MG63 (cell line): ENCODE measurements around the gene PLXNC1. TPM values are rescaled to one million over a fixed set of nuclear protein-coding genes. Genes with fewer than 3 reads are reported as not detected.

Experiments used
- DNase-seq: peaks from one replicate; pipeline ENCODE4 v3.0.0-alpha.2; 2020
- H3K27me3 ChIP-seq: fragments of 250-450 bp; sonication (Bioruptor Pico); 2 replicates; pipeline ENCODE4 v1.5.1; 2020; ENCODE audit warnings: mild to moderate bottlenecking, moderate library complexity
- H3K36me3 ChIP-seq: fragments of 250-450 bp; sonication (Bioruptor Pico); 2 replicates; pipeline ENCODE4 v1.5.1; 2020; ENCODE audit warnings: mild to moderate bottlenecking, moderate library complexity
- H3K4me3 ChIP-seq: fragments of 250-450 bp; sonication (Bioruptor Pico); 2 replicates; pipeline ENCODE4 v1.5.1; 2020; ENCODE audit warnings: mild to moderate bottlenecking, moderate library complexity
- H3K9me3 ChIP-seq: fragments of 250-450 bp; sonication (Bioruptor Pico); 2 replicates; pipeline ENCODE4 v1.5.1; 2020; ENCODE audit warnings: mild to moderate bottlenecking, moderate library complexity
- total RNA-seq: library from RNA; depleted of rRNA; stranded (reverse); fragments of >200 nt; shearing (Covaris generic); gene quantifications from 2 replicates; pipeline ENCODE4 v1.2.3, GENCODE V29; 2014; ENCODE audit warnings: low replicate concordance

PLXNC1 gene
- total RNA-seq, 1 experiment from 2014 or later = 0.16 TPM

DNA sequence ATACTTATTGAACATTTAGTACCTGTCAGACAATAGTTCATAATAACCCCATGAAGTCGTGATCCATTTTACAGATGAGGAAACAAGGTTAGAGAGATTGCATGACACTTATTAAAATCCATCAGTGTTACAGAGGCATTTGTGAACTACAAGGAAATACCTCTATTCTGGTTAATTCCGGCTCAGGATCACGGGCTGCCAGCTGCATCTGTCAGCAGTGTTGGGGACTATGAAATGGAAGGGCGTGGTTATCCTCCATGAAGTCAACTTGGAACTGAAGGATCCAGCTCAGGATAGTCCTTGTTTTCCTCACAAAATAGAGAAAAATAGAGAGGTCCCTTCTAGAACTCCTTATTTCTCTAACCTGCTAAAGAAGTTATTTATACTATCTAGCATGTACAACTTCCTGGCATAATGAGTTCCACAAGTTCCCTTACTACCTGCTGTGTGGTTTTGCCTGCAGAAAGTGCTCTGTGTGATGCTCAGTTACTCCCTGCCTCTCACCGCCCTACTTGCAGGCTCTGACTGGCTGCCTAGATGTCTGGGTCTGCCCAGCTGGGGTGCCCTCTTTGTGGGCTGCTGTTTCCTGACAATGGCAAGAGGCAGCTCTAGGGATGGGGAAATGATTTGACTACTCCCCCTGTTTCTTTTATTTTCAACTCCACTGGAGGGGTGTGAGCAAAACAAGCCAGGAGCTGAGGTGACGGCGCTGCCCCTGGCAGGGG lies 36.8 kb downstream of the PLXNC1 start:
- no peaks in the 10 kb centered on the region for H3K9me3 ChIP-seq
- DNase-seq = no peak

DNA sequence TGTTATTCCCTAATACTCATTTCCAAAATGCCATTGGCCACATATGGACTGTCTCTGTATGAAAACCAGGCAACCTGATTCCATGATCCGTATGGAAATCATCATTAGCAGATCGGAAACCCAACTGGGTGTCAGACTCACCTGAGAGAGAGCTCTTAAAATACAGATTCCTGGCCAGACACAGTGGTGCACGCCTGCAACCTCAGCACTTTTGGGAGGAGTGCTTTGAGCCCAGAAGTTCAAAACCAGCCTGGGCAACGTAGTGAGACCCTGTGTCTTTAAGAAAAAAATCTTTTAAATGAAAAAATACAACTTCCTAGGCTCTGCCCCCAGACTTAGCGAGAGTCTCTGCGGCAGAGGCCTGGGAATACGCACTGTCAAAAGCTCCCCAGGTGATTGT lies 37.4 kb downstream of the PLXNC1 start:
- Histone ChIP-seq H3K4me3 (no peak overlapping the region), H3K27me3 (no peaks in the 10 kb centered on the region), H3K36me3 (no peaks in the 10 kb centered on the region), H3K9me3 (no peaks in the 10 kb centered on the region)
- DNase-seq = no peak

More for the DNA sequence above, 36.8 kb downstream of the PLXNC1 start:
- Histone ChIP-seq H3K4me3 (no peak overlapping the region), H3K27me3 (no peaks in the 10 kb centered on the region), H3K36me3 (no peaks in the 10 kb centered on the region)

DNA sequence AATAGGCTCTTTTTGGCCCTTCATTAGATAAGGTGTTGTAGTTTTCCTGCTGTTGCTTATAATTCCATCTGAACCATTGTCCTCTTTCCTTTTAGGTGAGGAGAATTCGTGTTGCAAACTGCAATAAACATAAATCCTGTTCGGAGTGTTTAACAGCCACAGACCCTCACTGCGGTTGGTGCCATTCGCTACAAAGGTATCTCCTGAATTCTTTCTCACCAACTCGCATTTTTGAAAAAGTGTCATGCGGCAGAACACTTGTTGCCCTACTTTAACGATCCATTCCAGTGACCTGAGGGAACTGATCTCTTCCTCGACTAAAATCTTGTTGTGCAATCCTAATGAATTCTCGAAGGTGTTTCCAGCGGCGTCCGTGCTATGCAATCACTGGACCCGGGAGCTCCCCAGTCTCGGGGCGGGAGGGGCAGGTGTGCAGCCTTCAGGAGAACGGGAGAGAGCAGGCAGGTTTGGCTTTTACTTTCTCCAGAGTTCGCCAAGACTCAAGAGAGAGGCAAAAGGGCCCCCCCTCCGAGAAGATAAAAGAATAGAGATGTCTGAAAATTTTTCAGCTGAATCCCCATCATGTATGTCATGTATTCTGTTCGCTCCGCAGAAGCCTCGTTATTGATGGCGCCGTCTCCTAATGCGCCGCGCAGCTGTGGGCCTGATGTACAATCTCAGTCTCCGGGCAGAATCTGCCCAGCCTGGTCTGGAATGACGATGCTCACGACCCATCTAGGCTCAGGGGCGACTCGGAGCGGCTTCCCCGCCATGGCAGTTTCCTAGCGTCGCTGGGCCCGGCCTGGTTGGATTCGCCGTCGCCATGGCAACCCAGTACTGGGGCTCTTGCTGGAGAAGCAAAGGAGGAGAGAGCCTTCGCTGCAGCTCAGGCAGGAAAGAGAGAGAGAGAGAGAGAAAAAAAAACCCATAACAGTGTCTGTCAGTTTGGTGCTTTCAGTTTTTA lies 38.2 kb downstream of the PLXNC1 start:
- Histone ChIP-seq H3K27me3 (no peaks in the 10 kb centered on the region), H3K9me3 (no peaks in the 10 kb centered on the region), H3K4me3 (no peak overlapping the region), H3K36me3 (no peaks in the 10 kb centered on the region)
- no peak for DNase-seq

DNA sequence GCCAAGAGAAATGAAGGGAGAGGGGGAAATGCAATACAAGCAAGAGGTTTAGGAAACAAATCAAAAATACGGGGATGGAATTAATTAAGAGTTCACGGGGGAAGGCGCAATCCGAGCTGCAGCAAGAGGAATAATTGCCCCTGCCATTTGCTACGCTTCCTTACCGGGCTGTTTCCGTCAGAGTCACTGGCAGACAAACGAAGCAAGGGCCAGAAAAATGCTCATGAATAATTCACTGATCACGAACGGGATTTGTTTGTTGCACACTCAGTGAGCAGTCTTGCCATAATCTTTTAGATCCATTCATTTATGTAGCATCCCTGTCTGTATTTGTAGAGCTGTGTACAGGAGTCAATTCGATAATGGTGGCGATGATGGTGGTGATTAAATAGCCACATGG lies 39.0 kb downstream of the PLXNC1 start:
- Histone ChIP-seq H3K27me3 (no peaks in the 10 kb centered on the region), H3K4me3 (no peak overlapping the region), H3K9me3 (no peaks in the 10 kb centered on the region), H3K36me3 (no peaks in the 10 kb centered on the region)
- DNase-seq = no peak

DNA sequence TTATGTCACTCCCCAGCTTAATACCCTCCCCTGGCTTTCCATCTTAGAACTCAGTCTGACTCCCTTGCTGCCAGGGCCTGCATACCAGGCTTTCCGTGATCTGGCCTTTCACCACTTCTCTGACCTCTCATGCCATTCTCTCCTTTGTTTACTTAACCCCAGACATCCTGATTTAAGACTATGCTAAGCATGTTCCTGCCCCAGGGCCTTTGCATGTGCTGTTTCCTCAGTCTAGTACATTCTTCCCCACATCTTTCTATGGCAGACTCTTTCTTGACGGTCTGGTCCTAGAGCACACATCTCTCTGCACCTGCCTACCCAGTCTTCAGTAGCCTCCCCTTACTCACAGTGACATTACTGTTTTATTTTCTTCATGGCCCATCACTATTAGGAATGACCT lies 42.2 kb downstream of the PLXNC1 start:
- Histone ChIP-seq H3K4me3 (no peak overlapping the region), H3K9me3 (no peaks in the 10 kb centered on the region), H3K27me3 (no peaks in the 10 kb centered on the region), H3K36me3 (no peaks in the 10 kb centered on the region)
- DNase-seq = no peak

DNA sequence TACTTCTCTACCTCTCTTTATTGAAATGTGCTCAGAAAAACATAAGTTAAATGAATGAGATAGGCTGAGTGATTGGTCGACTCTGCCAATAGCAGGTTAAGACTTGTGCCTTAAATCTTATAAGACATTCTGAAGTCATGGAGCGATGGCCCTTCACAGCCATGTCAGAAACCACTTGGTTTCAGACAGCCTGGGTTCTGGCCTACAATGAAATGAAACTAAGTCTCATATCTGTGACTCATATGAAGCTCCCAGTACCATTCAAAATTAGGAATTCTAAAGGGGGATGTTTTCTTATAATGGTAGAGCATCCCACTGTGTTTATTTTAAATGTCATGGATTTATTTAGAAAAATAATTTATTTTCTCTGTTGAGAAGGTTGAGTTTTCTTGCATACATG lies 42.6 kb downstream of the PLXNC1 start:
- Histone ChIP-seq H3K4me3 (no peak overlapping the region), H3K27me3 (no peaks in the 10 kb centered on the region), H3K36me3 (no peaks in the 10 kb centered on the region), H3K9me3 (no peaks in the 10 kb centered on the region)
- no peak for DNase-seq

DNA sequence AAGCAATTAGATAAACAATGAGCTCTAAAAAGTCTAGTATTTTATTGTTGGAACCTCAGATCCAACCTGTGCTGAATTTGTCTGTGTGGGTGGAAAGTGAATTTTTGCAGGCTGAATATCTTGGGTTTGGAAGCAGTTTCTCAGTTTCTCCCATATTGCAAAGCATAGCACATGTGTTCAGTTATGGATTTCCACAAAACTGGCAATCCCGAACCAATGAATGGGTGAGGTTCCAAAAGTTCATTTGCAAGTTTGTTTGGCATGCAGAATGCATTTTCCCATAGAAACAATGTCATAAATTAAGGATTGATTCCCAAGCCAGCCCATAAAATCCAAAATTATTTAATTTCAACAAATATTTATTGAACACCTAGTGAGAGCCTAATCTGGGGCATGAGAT lies 43.4 kb downstream of the PLXNC1 start:
- Histone ChIP-seq H3K36me3 (no peaks in the 10 kb centered on the region), H3K4me3 (no peak overlapping the region), H3K27me3 (no peaks in the 10 kb centered on the region), H3K9me3 (no peaks in the 10 kb centered on the region)
- DNase-seq = no peak

DNA sequence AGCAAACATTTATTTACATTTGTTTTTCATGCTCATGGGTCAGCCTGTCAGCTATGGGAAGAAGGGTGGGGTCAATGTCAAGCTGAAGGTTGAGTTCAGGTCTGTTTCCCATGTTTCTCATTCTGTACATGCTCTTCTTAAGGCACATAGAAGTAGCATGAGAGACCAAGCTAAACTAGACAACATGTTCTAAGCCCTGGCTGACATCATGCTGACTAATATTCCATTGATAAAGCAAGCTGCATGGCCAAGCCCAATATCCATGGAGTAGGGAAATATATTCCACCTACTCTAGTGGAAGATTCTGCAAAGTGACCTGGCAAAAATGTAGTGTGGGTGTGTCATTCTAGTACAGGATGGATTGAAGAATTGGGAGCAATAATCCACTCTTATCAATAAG lies 44.1 kb downstream of the PLXNC1 start:
- Histone ChIP-seq H3K4me3 (no peak overlapping the region), H3K27me3 (no peaks in the 10 kb centered on the region), H3K36me3 (no peaks in the 10 kb centered on the region), H3K9me3 (no peaks in the 10 kb centered on the region)
- DNase-seq = no peak

DNA sequence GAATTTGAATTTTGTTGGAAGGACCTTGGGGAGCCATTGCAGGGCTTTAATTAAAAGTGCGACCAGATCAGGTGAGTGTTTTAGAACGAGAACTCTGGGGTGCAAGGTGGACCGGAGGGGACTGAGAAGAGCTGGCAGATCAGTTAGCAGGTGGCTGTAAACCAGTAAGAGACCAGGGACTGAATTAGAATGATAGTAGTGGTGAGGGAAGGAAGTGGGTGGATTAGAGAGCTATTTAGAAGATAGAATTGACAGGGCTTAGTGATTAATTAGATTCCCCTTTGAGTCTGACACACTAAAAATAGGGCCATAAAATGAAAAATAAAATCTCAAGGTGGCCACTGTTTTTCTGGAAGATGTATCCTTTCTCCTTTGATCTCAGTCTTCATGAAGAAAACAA lies 44.8 kb downstream of the PLXNC1 start:
- Histone ChIP-seq H3K27me3 (no peaks in the 10 kb centered on the region), H3K36me3 (no peaks in the 10 kb centered on the region), H3K9me3 (no peaks in the 10 kb centered on the region), H3K4me3 (no peak overlapping the region)
- no peak for DNase-seq

DNA sequence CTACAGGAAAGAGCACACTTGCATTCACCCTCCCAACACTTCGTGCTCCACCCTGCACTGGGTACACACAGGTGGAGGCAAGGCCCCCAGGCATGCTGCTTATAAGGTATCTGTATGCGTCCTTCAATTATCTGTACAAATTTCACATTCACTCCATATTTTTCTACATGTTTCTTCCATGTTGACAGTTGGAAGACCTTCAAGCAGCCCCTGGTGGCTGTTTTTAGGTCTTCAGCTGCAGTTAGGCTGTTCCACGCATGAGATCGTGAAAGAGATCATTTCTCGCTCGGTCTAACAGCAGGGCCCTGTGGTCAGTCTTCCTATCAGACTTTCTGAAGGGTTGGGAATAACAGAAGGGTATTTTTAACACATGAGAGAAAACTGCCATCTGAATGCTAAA lies 47.1 kb downstream of the PLXNC1 start:
- no peak for DNase-seq
- H3K27me3 ChIP-seq = no peaks in the 10 kb centered on the region
- H3K4me3 ChIP-seq = no peak overlapping the region
- no peaks in the 10 kb centered on the region for H3K36me3 ChIP-seq
- H3K9me3 ChIP-seq = no peaks in the 10 kb centered on the region

DNA sequence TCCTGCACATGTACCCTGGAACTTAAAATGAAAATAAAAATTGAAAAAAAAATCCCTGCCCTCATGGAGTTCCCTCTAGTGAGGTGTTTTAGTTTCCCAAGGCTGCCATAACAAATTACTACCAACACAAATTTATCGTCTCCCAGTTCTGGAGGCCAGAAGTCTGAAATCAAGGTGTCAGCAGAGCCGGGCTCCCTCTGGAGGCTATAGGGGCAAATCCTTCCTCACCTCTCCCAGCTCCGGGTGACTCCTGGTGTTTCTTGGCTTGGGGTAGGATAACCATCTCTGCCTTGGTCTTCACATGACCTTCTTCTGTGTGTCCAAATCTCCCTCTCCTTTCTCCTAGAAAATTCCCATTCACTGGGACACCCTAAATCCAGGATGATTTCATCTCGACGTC lies 50.1 kb downstream of the PLXNC1 start:
- Histone ChIP-seq H3K27me3 (no peaks in the 10 kb centered on the region), H3K9me3 (no peaks in the 10 kb centered on the region), H3K4me3 (no peak overlapping the region), H3K36me3 (no peaks in the 10 kb centered on the region)
- DNase-seq = no peak

DNA sequence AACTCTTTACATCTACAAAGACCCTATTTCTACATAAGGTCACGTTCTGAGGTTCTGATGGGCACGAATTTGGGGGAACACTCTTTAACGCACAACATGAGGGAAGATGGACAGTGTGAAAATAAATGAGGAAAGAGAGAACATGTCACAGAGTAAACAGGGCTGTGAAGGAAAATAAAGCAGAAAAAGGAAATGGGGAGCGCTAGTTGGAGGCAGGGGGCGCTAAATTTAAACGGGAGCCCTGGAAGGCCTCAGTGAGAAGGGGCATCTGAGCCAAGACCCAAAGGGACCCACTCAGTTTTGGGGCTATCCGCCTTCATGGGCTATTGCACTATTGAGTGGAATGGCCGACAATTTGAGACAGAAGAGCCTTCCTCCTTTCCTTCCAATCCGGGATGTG lies 50.5 kb downstream of the PLXNC1 start:
- no peaks in the 10 kb centered on the region for H3K27me3 ChIP-seq
- no peaks in the 10 kb centered on the region for H3K36me3 ChIP-seq
- H3K9me3 ChIP-seq = no peaks in the 10 kb centered on the region
- DNase-seq = no peak
- no peak overlapping the region for H3K4me3 ChIP-seq

DNA sequence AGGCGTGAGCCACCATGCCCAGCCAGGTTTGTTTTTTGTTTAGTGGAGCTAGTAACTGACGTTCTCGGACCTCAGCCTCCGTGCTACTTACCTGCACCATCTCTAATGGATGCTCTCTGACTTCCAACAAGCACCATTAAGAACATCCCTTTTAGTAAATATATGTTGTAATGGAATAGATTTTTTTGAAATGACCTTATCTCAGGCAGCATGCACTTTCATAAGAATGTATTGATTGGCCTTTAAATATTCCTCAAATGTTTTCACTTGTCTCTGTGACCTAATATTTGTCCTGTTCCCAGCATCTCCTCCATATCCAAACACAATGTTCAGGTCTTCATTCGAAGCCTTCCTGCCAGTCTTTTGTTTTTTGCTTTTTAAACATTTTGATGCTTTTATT lies 51.7 kb downstream of the PLXNC1 start:
- Histone ChIP-seq H3K9me3 (no peaks in the 10 kb centered on the region), H3K4me3 (no peak overlapping the region), H3K36me3 (no peaks in the 10 kb centered on the region), H3K27me3 (no peaks in the 10 kb centered on the region)
- no peak for DNase-seq

DNA sequence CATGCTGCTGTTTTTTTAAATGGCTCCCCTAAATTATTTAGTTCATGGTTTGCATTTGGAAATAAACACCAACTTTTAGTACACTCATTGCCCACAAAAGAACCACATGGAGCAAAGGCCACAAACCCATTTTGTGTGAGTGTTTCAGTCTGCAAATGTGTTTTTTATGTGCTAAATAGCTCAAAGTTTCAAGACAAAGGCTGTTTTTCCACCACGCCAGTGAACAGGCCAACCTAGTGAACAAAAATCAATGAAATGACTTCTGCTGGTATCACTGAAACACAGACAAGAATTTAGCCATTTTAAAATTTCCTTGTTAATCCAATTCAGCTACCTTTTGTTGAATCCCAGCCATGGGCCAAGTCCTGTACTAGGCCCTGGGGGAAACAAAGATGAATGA lies 52.3 kb downstream of the PLXNC1 start:
- H3K4me3 ChIP-seq = no peak overlapping the region
- DNase-seq = no peak
- no peaks in the 10 kb centered on the region for H3K9me3 ChIP-seq
- no peaks in the 10 kb centered on the region for H3K36me3 ChIP-seq
- H3K27me3 ChIP-seq = no peaks in the 10 kb centered on the region

DNA sequence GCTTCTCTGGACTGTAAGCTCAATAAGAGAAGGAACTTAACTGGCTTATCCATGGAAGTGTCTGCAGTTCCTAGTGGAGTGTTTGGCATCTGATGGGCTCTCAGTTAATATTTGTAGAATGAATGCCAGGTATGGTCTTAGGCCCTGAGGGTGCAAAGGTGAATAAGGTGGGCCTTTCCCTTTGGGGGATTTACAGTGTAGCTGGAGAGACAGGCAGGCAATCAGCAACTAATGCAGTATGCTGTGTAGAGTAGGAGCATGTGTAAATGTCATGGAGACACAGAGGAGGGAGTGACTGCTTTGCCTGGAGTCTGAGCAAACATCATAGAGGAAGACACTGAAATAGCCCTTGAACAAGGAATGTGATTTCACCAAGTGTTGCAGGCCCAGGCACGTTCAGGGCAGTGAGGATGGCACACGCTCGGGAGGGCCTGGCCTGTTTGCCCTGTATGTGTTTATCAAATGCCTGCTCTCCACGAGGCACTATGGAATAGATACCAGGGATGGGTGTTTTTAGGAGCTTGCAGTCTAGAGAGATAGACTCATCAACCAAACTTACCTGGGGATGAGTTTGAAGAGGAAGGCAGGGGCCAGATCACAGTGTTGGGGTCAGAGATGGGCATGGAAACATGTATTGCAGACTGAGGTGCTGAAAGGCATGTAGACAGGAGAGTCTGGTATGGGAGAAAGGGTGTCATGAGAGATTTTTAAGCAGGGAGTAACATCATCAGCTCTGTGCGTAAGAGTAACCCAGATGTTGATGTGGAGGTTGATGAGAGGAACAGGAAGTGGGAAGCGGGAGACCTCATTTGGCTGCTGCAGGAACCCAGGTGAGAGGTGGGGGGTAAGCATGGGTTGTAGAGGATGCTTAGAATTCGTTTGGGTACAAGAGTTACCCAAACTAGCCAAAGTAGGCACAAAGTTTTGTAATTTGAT lies 54.1 kb downstream of the PLXNC1 start:
- DNase-seq = no peak
- no peaks in the 10 kb centered on the region; the same call in 1 of the 2 replicates for H3K9me3 ChIP-seq
- no peaks in the 10 kb centered on the region for H3K36me3 ChIP-seq
- no peaks in the 10 kb centered on the region for H3K27me3 ChIP-seq
- no peak overlapping the region for H3K4me3 ChIP-seq

DNA sequence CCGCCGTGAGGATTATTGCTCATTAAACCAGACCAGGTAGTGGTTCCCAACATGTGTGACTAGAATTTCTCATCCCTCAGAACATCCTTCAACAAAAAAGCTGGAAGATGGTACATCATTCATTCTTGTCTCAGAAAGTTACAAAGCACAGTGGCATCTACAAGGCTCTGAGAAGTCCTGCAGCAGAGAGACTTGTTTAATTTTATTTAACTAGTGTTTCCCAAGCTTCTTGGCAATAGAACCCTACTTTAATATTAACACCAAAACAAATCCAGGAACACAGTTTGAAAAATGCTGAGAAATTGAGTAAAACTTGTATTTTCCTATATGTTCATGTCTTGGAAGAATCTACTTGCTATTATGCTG lies 54.8 kb downstream of the PLXNC1 start:
- H3K4me3 ChIP-seq = no peak overlapping the region
- no peaks in the 10 kb centered on the region for H3K36me3 ChIP-seq
- no peaks in the 10 kb centered on the region for H3K27me3 ChIP-seq
- no peak for DNase-seq
- H3K9me3 ChIP-seq = no peaks in the 10 kb centered on the region; the same call in 1 of the 2 replicates

DNA sequence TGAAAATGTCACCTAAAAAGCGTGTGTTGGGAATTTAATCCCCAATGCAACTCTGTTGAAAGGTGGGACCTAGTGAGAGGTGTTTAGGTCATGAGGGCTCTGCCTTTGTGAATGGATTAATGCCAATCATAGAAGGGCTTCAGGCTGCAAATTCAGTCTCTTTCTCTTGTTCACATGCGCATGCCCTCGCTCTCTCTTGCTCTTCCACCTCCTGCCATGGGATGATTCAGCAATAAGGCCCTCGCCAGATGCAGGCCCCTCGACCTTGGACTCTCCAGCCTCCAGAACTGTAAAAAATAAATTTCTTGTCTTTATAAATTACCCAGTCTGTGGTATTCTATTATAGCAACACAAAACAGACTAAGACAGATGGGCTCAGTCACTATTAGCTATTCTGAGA lies 55.4 kb downstream of the PLXNC1 start:
- Histone ChIP-seq H3K4me3 (no peak overlapping the region), H3K27me3 (no peaks in the 10 kb centered on the region), H3K36me3 (no peaks in the 10 kb centered on the region), H3K9me3 (no peaks in the 10 kb centered on the region; the same call in 1 of the 2 replicates)
- no peak for DNase-seq
